Mammary epithelial cell (primary cell): ENCODE data around the gene RXFP4.
"Not testable (repeated sequence)": the region's sequence is repeated elsewhere in the genome, so short reads cannot be mapped to it uniquely, and the experiment has no call there.

Experiments used
- CTCF ChIP-seq, 2 donors: IDR thresholded peaks in 1 of 2; conservative IDR thresholded peaks in 1 of 2; 2 replicates each; pipeline ENCODE4 v1.5.1; 2011 to 2012; ENCODE audit warnings: inconsistent platforms in 2 of 2, low read length in 2 of 2, mild to moderate bottlenecking in 2 of 2, control low read depth in 1 of 2, low read depth in 1 of 2; ENCODE audit not compliant: insufficient read depth in 1 of 2; ENCODE audit errors: extremely low read depth in 1 of 2
- EZH2 ChIP-seq: IDR thresholded peaks from 2 replicates; pipeline ENCODE4 v1.6.1; 2012; ENCODE audit warnings: low read length, inconsistent platforms, borderline replicate concordance

- not testable (repeated sequence) for TF ChIP-seq CTCF (conservative IDR thresholded peaks at IDR 0.05 in 1 of 2, IDR thresholded peaks at IDR 0.05 in 1 of 2; ENCODE audit: extremely low read depth in 1 of 2, insufficient read depth in 1 of 2, low read depth in 1 of 2, low read length in 2 of 2); EZH2
Observed at GRCh38 chr1:155984903-155985645, 43.6 kb downstream of the RXFP4 start.
